ENCODE results near the gene CEP170B.
"Not testable (repeated sequence)": the region's sequence is repeated elsewhere in the genome, so short reads cannot be mapped to it uniquely, and the experiment has no call there.

Gene CEP170B

GRCh38 chr14:104877806-104878550 is 12.9 kb downstream of the CEP170B start:
- no peak overlapping the region for H3K9ac ChIP-seq (ENCODE audit: low read depth, low read length)
- H3K4me2 ChIP-seq (ENCODE audit: low read length), result no peak overlapping the region
- H3K4me1 ChIP-seq (ENCODE audit: control insufficient read depth, insufficient read depth, low read length), result peaks cover 9% of the 10 kb centered on the region
- H3K36me3 ChIP-seq (ENCODE audit: insufficient read depth, low read length), result peaks cover 29% of the 10 kb centered on the region
- H3K9me3 ChIP-seq (replicated peaks; ENCODE audit: low read length), result no peaks in the 10 kb centered on the region
- H3K27me3 ChIP-seq (ENCODE audit: control insufficient read depth, insufficient read depth, low read length), result no peaks in the 10 kb centered on the region
- H3K4me3 ChIP-seq (ENCODE audit: low read length), result no peak overlapping the region

- no peaks in the 10 kb centered on the region for H3K9me3 ChIP-seq (replicated peaks; ENCODE audit: low read length)
- H3K4me3 ChIP-seq (ENCODE audit: low read length), result no peak overlapping the region
- peaks cover 3% of the 10 kb centered on the region for H3K4me1 ChIP-seq (ENCODE audit: control insufficient read depth, insufficient read depth, low read length)
- H3K9ac ChIP-seq (ENCODE audit: low read depth, low read length), result no peak overlapping the region
- no peaks in the 10 kb centered on the region for H3K27me3 ChIP-seq (ENCODE audit: control insufficient read depth, insufficient read depth, low read length)
- H3K4me2 ChIP-seq (ENCODE audit: low read length), result no peak overlapping the region
- peaks cover 35% of the 10 kb centered on the region for H3K36me3 ChIP-seq (ENCODE audit: insufficient read depth, low read length)
These were observed 13.5 kb downstream of the CEP170B start for GRCh38 chr14:104878582-104878981.

- H3K27me3 ChIP-seq (ENCODE audit: control insufficient read depth, insufficient read depth, low read length), result no peaks in the 10 kb centered on the region
- H3K9me3 ChIP-seq (replicated peaks; ENCODE audit: low read length), result no peaks in the 10 kb centered on the region
- H3K4me3 ChIP-seq (ENCODE audit: low read length), result no peak overlapping the region
- no peak overlapping the region for H3K4me2 ChIP-seq (ENCODE audit: low read length)
- no peaks in the 10 kb centered on the region for H3K4me1 ChIP-seq (ENCODE audit: control insufficient read depth, insufficient read depth, low read length)
- peaks cover 39% of the 10 kb centered on the region for H3K36me3 ChIP-seq (ENCODE audit: insufficient read depth, low read length)
- no peak overlapping the region for H3K9ac ChIP-seq (ENCODE audit: low read depth, low read length)
These were observed 14.3 kb downstream of the CEP170B start for GRCh38 chr14:104879201-104879982.

GRCh38 chr14:104879983-104880565 is 15.0 kb downstream of the CEP170B start:
- Histone ChIP-seq H3K27me3 (ENCODE audit: control insufficient read depth, insufficient read depth, low read length) (no peaks in the 10 kb centered on the region), H3K9me3 (replicated peaks; ENCODE audit: low read length) (no peaks in the 10 kb centered on the region), H3K36me3 (ENCODE audit: insufficient read depth, low read length) (peaks cover 39% of the 10 kb centered on the region), H3K4me3 (ENCODE audit: low read length) (no peak overlapping the region), H3K4me1 (ENCODE audit: control insufficient read depth, insufficient read depth, low read length) (no peaks in the 10 kb centered on the region), H3K4me2 (ENCODE audit: low read length) (no peak overlapping the region), H3K9ac (ENCODE audit: low read depth, low read length) (no peak overlapping the region)

- Histone ChIP-seq H3K9ac (ENCODE audit: low read depth, low read length) (no peak overlapping the region), H3K36me3 (ENCODE audit: insufficient read depth, low read length) (peaks cover 43% of the 10 kb centered on the region), H3K9me3 (replicated peaks; ENCODE audit: low read length) (no peaks in the 10 kb centered on the region), H3K4me1 (ENCODE audit: control insufficient read depth, insufficient read depth, low read length) (no peaks in the 10 kb centered on the region), H3K27me3 (ENCODE audit: control insufficient read depth, insufficient read depth, low read length) (no peaks in the 10 kb centered on the region), H3K4me2 (ENCODE audit: low read length) (no peak overlapping the region), H3K4me3 (ENCODE audit: low read length) (no peak overlapping the region)
These were observed 15.6 kb downstream of the CEP170B start for GRCh38 chr14:104880584-104881210.

- no peak overlapping the region for H3K4me2 ChIP-seq (ENCODE audit: low read length)
- no peaks in the 10 kb centered on the region for H3K27me3 ChIP-seq (ENCODE audit: control insufficient read depth, insufficient read depth, low read length)
- no peak overlapping the region for H3K4me3 ChIP-seq (ENCODE audit: low read length)
- H3K9ac ChIP-seq (ENCODE audit: low read depth, low read length), result no peak overlapping the region
- H3K4me1 ChIP-seq (ENCODE audit: control insufficient read depth, insufficient read depth, low read length), result no peaks in the 10 kb centered on the region
- H3K36me3 ChIP-seq (ENCODE audit: insufficient read depth, low read length), result peaks cover 46% of the 10 kb centered on the region
- no peaks in the 10 kb centered on the region for H3K9me3 ChIP-seq (replicated peaks; ENCODE audit: low read length)
These were observed 16.4 kb downstream of the CEP170B start for GRCh38 chr14:104881369-104881979.

GRCh38 chr14:104882325-104882973 is 17.4 kb downstream of the CEP170B start:
- no peak overlapping the region for H3K9ac ChIP-seq (ENCODE audit: low read depth, low read length)
- no peak overlapping the region for H3K4me3 ChIP-seq (ENCODE audit: low read length)
- no peaks in the 10 kb centered on the region for H3K27me3 ChIP-seq (ENCODE audit: control insufficient read depth, insufficient read depth, low read length)
- no peak overlapping the region for H3K4me2 ChIP-seq (ENCODE audit: low read length)
- H3K4me1 ChIP-seq (ENCODE audit: control insufficient read depth, insufficient read depth, low read length), result no peaks in the 10 kb centered on the region
- H3K9me3 ChIP-seq (replicated peaks; ENCODE audit: low read length), result no peaks in the 10 kb centered on the region
- peaks cover 52% of the 10 kb centered on the region for H3K36me3 ChIP-seq (ENCODE audit: insufficient read depth, low read length)

- Histone ChIP-seq H3K9me3 (replicated peaks; ENCODE audit: low read length) (no peaks in the 10 kb centered on the region), H3K27me3 (ENCODE audit: control insufficient read depth, insufficient read depth, low read length) (no peaks in the 10 kb centered on the region), H3K9ac (ENCODE audit: low read depth, low read length) (no peak overlapping the region), H3K4me1 (ENCODE audit: control insufficient read depth, insufficient read depth, low read length) (no peaks in the 10 kb centered on the region), H3K36me3 (ENCODE audit: insufficient read depth, low read length) (peaks cover 56% of the 10 kb centered on the region), H3K4me3 (ENCODE audit: low read length) (no peak overlapping the region), H3K4me2 (ENCODE audit: low read length) (no peak overlapping the region)
These were observed 18.1 kb downstream of the CEP170B start for GRCh38 chr14:104882991-104883660.

- Histone ChIP-seq H3K4me3 (ENCODE audit: low read length) (no peak overlapping the region), H3K36me3 (ENCODE audit: insufficient read depth, low read length) (peaks cover 60% of the 10 kb centered on the region), H3K9me3 (replicated peaks; ENCODE audit: low read length) (no peaks in the 10 kb centered on the region), H3K4me2 (ENCODE audit: low read length) (no peak overlapping the region), H3K4me1 (ENCODE audit: control insufficient read depth, insufficient read depth, low read length) (no peaks in the 10 kb centered on the region), H3K9ac (ENCODE audit: low read depth, low read length) (no peak overlapping the region), H3K27me3 (ENCODE audit: control insufficient read depth, insufficient read depth, low read length) (no peaks in the 10 kb centered on the region)
These were observed 18.8 kb downstream of the CEP170B start for GRCh38 chr14:104883681-104884361.

- not testable (repeated sequence) for H3K27me3 ChIP-seq (ENCODE audit: control insufficient read depth, insufficient read depth, low read length); H3K9ac ChIP-seq (ENCODE audit: low read depth, low read length); H3K4me3 ChIP-seq (ENCODE audit: low read length); H3K4me1 ChIP-seq (ENCODE audit: control insufficient read depth, insufficient read depth, low read length); H3K9me3 ChIP-seq (replicated peaks; ENCODE audit: low read length); H3K4me2 ChIP-seq (ENCODE audit: low read length)
- H3K36me3 ChIP-seq (ENCODE audit: insufficient read depth, low read length), result peaks cover 60% of the 10 kb centered on the region
These were observed 19.3 kb downstream of the CEP170B start for GRCh38 chr14:104884381-104884780.

All from skeletal muscle satellite cell (primary cell).